GM19438 (cell line): ENCODE results near the gene FRMD4A.
"Not testable (repeated sequence)": the region's sequence is repeated elsewhere in the genome, so short reads cannot be mapped to it uniquely, and the experiment has no call there.

Source experiments
- ATAC-seq: cut with Tn5 transposase; IDR thresholded peaks from one replicate; pipeline ENCODE4 v1.9.1; 2021; ENCODE audit warnings: low read depth; ENCODE audit not compliant: unreplicated experiment

The FRMD4A gene

DNA sequence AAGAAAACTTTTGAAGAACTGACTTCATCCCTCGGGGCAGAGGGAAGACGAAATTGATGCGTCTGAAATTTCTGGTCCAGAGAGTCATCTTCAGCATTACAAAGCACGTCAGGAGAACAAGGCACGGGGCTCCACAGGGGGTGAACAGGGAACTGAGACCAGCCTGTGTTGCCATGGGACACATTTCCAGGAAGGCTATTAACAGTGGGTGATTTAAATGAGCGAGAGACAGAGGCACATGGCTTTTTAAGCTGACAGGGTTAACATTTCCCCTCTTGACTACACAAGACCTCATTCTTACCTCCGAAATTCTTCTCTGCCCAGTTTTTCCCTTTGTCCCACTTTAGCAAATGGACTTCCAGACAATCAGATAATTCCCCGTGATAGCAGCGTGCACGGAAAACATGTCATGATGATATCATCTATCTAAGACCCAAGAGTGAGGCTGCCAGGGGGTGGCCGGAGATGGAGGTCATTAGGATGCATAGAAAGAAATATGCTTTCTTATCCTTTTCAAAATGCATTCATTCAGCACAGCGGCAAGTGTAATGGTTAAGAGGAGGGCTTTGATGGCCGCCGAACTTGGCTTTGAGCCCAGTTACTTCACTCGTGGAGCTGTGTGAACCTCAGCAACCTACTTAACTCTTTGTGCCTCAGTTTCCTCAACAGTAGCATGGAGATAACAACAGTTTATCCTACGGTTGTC is 496.0 kb downstream of the FRMD4A start:
- ATAC-seq, result no peak

DNA sequence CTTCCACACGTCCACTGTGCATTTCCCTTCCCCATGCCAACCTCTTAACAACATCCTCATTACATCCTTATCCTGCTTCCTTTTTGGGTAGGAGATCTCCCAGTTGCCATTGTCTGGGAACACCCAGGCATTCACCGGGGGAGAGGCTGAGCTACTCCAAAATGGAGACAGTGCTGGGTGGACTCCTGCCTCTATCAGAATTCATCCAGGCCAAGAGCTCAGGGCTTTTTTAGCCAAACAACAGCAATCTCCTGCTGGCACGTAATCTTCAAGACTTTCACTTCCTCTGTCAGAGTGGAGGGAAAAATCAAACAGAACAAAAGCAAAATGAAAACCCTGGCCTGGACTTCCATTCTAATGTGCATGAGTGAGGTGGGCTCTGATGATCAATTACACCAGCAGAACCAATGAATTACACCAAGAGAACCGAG is 499.0 kb downstream of the FRMD4A start:
- ATAC-seq, result peak; percentile 57

DNA sequence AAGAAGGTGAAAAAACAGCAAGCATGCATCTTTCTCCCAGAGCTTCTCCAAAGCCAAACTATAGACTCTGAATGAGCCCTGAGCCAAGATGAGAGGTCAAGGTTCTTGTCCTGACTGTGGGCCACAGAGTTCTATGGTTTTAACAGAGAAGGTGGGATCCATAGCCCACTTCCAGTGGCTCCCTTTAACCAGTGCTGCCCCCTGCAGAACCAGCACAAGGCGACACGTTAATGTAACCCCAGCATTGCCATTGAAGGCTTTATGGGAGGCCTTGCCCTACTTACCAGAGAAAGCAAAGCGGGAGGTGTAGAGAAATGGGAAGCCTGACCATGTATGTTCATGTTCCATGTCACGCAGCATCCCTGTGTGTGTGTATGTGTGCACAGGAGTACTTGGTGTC is 500.3 kb downstream of the FRMD4A start:
- ATAC-seq, result no peak

DNA sequence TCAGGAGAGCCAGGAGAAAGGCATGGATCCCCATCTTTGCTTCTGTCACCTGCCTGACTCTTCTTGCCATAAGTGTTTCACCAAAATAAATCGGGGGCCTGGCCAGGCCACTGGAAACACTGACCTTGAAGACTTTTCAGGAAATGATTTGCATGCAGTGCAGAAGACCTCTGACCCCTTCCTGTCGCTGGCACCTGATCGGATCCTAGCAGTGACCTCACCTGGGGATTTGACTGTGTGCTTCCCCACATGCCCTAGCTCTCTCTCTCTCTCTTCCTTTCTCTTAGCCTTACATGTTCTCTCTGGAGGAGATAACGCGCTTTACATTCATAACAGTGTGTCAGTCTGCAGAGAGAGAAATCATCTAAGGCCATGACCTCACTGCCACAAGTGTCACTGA is 500.9 kb downstream of the FRMD4A start:
- ATAC-seq, result no peak

DNA sequence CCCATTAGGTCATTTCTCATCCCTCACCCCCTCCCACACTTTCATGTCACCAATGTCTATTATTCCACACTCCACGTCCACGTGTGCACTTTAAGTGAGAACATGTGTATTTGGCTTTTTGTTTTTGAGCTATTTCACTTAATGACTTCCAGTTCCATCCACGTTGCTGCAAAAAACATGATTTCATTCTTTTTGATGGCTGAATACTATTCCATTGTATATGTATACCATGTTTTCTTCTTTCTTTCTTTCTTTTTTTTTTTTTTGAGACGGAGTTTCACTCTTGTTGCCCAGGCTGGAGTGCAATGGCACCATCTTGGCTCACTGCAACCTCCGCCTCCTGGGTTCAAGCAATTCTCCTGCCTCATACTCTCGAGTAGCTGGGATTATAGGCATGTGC is 502.4 kb downstream of the FRMD4A start:
- ATAC-seq, result not testable (repeated sequence)

DNA sequence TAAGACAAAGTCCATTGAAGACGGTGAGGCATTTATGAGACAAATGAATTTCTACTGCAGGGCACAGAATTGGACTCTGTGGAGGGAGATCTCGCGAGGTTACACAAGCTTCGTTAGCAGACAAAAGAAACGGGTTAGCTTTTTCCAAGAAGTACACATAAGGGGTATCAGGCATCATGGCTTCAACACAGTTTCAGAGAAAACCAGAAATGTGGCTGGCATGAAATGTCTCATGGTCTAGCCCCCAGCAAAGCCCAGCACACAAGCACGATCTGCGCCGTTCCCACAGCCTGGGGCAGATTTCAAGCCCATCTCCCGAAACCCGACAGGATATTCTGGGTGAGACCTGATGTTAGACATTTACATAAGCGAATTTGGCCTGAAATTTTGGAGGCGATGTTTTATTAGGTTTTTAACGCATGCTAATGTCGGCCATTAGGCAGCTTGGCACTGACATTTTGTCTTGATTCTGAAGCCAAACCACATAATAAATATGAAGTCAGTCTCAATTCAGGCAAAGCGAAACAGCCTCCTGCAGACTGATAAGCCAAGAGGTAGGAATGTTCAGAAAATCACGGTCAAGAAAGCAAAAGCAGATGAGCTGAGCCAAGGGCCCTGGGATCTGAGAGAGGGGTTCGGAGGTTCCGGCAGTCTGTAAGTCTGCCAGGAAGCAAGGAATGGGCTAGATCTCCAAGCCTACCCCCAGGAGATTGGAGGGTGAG is 503.5 kb downstream of the FRMD4A start:
- ATAC-seq, result no peak

DNA sequence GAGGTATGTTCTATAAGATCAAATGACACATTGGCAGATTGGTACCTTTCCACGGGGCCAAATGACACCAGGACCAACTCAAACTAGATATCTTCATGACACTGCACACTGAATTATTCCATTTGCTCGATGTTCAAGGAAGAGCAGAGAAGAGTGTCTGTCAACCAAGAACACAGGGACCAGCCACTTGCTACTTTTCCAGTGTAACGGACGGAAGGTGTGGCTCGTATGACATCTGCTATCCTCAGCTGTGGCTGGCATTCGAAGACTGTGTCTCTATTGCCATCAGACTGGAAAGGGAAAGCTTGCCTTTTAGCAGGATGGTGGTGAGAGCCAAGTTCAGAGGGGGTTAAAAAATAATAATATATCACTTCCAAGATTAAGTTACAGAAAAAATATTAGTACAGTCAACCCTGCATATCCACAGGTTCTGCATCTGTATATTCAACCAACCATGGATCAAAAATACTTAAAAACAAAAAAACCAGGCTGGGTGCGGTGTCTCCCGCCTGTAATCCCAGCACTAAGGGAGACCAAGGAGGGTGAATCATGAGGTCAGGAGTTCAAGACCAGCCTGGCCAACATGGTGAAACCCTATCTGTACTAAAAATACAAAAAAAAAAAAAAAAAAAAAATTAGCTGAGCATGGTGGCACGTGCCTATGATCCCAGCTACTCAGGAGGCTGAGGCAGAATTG is 506.9 kb downstream of the FRMD4A start:
- ATAC-seq, result no peak

DNA sequence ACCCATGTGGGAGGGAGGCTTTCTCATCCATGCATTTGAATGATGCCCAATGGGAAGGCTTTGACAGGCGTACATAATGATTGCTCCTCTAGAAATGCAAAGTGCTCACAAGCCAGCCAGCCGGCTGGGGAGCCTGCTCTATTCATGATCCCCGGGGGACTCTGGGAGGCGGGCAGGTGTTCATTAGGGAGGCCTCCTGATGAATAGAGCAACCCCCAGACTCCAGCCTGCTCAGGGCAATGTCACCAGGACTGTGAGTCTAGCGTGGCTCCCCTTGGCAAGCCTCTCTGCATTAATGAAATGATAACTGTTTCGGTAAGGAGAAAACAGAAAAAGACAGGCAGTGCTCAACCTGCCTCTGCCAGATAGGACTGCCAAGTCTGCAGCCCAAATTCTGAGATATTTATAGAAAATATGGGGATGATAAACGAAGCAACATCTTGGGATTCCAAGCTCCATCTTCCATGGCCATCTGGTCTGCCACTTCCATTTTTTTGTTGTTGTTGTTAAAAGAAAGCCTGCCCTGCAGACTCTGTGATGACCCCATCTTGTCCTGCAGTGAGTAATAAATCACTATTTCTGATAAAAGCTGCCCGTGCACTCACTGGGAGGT is 507.5 kb downstream of the FRMD4A start:
- ATAC-seq, result no peak

DNA sequence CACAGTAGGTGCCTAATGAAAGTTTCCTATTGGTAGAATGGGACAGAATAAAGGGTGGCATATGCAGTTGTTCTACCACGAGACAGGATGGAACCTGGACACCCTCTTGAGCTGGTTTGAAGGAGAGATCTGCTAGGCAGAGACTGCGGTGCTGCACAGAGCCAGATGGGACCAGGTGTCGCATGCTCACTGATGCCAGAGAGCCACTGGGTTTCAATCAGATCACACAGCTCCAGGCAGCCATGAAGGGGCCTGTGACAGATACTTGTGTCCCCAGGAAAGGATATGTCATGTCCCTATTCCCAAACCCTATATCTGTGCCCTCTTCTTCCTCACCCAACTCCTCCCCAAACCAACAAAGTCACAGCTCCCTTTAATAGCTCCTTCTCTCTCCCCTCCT is 508.2 kb downstream of the FRMD4A start:
- ATAC-seq, result no peak

DNA sequence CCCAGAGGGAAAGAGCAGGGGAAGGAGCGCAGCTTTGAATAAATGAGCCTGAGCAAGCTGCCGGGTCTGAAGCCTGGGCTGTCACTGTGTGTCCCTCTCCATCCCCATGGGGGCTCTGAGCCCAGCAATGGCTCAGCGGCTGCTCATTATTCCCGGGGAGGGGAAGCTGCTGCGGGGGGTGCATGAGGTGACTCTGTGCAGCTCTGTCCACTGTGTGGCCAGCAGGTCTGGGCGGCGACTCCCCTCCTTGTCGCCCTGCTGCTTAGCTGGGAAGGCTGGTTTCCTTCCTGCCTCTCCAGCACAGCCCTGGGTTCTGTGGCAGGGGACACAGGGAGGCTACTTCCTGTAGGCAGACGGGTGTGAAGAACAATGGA is 509.8 kb downstream of the FRMD4A start:
- no peak for ATAC-seq

DNA sequence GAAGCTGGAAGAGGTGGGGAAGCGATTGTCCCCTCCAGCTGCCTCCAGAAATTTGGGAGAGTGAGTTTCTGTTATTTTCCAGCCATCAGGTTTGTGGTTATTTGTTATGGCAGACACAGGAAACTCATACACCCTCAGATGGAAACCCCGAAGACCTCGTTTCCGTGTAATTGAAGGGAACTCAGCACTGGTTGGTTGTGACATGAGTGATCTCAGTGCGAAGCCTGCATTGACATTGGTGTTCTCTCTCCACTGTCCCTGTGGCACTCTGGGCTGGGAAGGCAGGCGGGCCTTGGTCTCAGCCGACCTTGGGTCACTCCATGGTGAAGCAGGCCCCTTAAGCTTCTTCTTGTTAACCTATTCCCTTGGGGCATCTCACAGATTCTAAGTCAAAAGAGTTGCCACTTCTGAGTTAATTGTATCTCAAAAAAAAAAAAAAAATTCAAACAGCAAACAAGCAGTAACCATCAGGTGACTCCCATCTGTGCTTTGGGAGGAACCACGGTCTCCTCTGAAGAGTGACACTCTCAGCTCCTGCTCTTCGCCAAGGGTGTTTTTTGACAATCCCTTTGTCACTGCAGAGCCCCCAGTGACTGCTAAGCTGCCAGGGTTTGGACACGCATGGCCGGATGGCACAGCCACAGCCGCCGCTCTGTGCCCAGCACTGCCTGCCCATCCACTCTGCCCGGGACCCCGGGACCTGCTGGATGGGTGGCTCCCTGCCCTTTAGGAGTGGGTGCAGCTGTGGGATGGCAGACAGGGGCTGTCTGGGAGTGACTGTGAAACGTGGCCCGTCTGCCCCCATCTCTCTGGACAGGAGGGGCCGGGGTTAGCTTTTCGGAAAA is 510.4 kb downstream of the FRMD4A start:
- no peak for ATAC-seq

DNA sequence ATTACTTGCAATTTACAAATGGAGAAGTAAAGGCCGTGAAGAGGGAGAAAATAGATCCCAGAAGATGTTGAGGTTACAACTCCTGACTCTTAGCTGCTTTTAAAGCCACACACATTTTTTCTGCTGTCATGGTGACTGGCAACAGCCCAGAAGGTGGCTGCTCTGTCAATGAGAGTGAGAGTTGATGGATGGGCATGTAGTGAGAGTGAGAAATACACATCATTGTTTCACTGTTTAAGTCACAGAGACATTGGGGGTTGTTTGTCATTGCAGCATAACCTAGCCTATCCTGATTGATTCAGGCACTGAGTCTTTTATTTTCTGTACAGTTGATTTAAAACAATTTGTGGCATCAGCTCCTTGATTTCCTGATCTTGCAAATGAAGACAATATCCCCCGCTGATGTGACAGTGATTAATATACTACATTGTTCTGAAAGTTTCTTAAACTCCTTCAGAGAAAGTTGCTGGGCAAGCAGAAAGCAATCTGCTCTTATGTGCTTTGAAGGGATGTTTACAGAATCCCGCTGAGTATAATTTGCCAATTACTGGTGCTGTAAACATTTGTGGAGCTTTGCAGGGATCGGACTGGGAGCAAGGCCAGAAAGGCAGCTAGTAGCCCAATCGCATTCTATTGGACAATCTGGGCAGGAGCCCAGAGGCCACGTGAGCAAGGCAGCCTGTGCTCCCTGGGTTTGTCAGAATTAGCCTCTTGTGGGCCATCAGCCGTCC is 514.4 kb downstream of the FRMD4A start:
- ATAC-seq, result no peak

DNA sequence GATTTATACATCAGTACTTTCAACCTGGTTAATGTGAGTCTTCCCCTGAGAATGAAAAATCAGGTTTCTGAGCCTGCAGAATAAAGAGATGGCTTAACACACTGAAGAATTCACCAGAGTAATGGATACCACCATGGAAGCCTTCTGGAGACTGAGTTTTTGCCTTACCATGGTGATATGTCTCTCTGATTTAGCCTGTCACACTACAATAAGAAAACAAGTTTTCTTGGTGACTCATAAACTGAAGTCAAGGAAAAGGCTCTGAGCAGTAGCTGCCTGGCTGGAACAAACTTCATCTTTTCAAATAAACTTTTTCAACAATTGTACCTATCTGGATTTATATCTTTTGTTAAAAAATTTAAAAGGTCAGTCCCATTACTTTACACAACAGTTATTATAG is 515.0 kb downstream of the FRMD4A start:
- no peak for ATAC-seq

DNA sequence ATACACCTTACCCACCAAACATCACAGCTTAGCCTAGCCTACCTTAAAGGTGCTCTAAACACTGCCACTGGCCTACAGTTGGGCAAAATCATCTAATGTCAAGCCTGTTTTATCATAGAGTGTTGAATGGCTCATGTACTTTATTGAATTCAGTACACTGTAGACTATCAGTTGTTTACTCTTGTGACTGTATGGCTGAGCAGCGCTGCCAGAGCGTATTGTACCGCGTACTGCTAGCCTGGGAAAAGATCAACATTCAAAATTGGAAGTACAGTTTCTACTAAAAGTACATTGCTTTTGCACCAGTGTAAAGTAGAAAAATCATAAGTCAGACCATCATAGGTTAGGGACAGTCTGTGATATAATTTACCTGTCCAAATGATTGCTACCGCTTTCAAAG is 517.2 kb downstream of the FRMD4A start:
- ATAC-seq, result no peak

DNA sequence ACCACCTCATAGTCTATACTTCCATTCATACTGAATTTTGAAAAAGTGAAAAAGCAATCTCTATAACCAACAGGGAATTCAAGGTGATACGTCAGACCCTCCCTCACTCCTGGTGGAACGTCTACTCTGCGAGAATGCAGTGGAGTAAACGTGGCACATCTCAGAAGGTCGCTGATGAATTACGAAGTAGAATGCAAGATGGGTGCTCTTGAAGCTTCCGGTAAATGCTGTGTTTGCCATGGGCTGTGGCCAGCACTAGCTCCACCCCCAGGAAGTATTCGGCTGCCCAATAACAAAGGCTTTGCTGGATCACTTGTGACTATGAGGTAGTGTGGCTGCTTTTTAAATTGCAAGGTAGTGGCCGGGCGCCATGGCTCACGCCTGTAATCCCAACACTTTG is 517.9 kb downstream of the FRMD4A start:
- no peak for ATAC-seq

DNA sequence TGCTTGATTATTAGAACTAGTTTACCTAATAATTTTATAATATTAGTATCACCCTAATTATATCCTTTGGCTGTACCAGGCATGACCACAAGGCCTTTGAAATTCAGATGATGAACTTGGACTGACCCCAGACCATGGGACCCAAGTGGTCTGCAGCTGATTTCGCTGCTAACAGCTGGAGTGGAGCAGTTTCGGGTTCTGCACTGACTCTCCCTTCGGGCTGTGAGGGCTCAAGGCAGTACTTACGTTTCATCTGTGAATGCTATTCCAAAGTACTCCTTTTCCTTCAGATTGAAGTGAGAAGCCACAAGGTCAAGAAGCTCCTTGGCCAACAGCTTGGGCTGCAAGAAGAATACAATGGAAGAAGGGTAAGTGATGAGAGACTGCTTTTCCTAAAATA is 520.2 kb downstream of the FRMD4A start:
- ATAC-seq, result no peak

DNA sequence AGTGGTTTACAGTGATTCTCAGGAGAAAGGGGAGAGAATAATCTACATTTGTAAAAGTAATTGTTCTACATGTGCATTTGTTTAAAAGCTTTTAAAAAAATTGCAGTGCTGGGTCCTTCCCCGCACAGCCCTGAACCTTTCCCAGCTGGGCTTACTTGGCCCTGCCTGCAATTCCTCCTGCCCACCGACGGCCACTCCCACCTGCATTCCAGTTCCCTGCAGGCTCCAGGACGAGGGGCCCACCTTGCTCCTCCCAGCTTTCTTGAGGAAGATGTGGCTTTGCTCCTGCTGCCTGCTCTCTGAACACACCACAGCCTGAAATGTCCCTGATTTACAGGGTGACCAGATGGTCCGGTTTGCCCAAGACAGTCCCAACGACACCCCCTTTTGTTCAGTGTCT is 521.3 kb downstream of the FRMD4A start:
- no peak for ATAC-seq

DNA sequence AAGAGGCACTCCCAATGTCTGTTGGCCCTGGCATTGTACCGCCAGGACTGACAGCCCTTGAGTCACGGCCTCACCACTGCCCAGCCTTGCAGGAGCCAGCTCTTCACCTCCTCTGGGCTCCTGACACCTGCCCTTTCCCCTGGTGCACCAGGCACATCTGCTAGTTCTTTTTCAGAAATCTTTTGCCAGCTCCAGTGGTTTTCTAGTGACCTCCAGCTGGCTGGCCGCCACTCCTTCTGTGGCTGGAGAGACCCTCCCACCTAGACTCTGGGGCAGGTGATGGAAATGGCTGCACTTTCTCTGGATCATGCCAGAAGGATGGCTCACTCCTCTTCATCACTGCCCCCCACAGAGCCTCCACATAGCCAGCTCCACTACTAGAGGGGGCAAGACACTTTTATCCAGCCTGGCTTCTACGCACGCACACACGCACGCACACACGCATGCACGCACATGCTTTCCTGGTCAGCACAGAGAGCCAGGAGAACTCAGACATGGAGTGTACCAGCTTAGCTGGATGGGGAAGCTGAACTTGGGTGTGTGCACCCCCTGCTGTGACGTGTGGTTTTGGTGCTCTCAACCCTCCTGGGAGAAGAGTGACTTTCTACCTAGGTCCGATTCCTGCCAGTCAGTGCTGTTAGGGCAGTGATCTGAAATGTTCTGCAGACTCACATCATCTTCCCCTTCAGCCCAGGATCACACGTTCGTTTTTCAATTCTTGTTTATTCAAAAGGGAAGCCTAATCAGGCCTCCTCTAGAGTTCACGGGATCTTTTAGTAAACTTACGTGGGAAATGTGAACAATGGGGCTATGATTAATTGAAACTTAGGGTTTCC is 522.0 kb downstream of the FRMD4A start:
- ATAC-seq, result no peak

DNA sequence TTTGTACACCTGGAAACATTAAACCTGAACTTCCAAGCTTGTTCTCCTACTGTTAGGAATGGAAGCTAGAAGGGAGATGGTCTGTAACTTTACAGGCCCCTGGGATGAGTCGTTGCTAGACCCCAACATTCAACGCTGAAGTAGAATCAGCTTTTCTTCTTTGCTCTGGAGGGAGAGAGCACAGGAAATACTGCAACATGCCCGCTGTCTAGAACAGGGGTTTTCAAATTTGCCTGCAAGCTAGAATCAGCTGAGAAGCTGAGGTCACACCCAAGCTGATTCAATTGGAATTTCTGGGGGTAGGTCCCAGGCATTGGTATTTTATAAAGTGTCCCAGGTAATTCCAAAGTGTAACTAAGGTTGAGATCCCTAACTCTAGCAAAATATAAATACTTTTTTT is 524.3 kb downstream of the FRMD4A start:
- no peak for ATAC-seq
